ENCODE data around the gene RAF1. TPM values are rescaled to one million over a fixed set of nuclear protein-coding genes. Genes with fewer than 3 reads are reported as not detected.

Gene RAF1
- total and polyA plus RNA-seq, 9 of the 15 experiments (the other 6 are each of a cell fraction or from before 2014, with no cell fraction given), result 28.0 to 183 (median 85.6) TPM

- TF ChIP-seq MYBL2 (IDR thresholded peaks at IDR 0.05; ENCODE audit: low read depth) (no peak), MYBL2 (CRISPR knock-in tag; IDR thresholded peaks at IDR 0.05; ENCODE audit: borderline replicate concordance) (no peak), EZH2 (IDR thresholded peaks at IDR 0.05; ENCODE audit: borderline replicate concordance, low read depth, low read length) (no peak), GABPB1 (CRISPR knock-in tag; IDR thresholded peaks at IDR 0.05) (peak; percentile 76), RAD21 (CRISPR knock-in tag; conservative IDR thresholded peaks at IDR 0.05 in 1 of 2, IDR thresholded peaks at IDR 0.05 in 1 of 2) (no peak), CHD2 (IDR thresholded peaks at IDR 0.05; ENCODE audit: low read depth, low read length) (peak; percentile 52; the same call in 1 of the 2 replicates), U2AF1 (optimal IDR thresholded peaks at IDR 0.05; ENCODE audit: low read depth, low read length) (peak; percentile 5), C11orf30 (IDR thresholded peaks at IDR 0.05; ENCODE audit: low read depth) (0 out of 2 replicates have a peak, but pooled peaks have one; percentile 40), CREBBP (IDR thresholded peaks at IDR 0.05; ENCODE audit: low read depth, low read length) (no peak), HNRNPK (IDR thresholded peaks at IDR 0.05; ENCODE audit: low read depth, low read length, poor library complexity, severe bottlenecking) (peak; percentile 23), TOE1 (IDR thresholded peaks at IDR 0.05; ENCODE audit: borderline replicate concordance) (peak; percentile 82; the same call in 1 of the 2 replicates), TOE1 (CRISPR knock-in tag; IDR thresholded peaks at IDR 0.05; ENCODE audit: borderline replicate concordance, low read depth) (no peak), MAX (CRISPR knock-in tag; IDR thresholded peaks at IDR 0.05) (peak; percentile 71), ZNF277 (CRISPR knock-in tag; IDR thresholded peaks at IDR 0.05; ENCODE audit: borderline replicate concordance) (no peak), MBD2 (IDR thresholded peaks at IDR 0.05; ENCODE audit: borderline replicate concordance, low read depth) (peak; percentile 90), U2AF2 (optimal IDR thresholded peaks at IDR 0.05; ENCODE audit: low read depth, low read length) (no peak), PHF8 (IDR thresholded peaks at IDR 0.05; ENCODE audit: borderline replicate concordance, low read length) (peak; percentile 100), TCF7 (IDR thresholded peaks at IDR 0.05; ENCODE audit: borderline replicate concordance) (no peak), NKRF (IDR thresholded peaks at IDR 0.05; ENCODE audit: borderline replicate concordance) (peak; percentile 34; the same call in 1 of the 2 replicates), ESRRB (CRISPR knock-in tag; IDR thresholded peaks at IDR 0.05; ENCODE audit: borderline replicate concordance) (no peak), NUFIP1 (IDR thresholded peaks at IDR 0.05; ENCODE audit: partially characterized antibody) (no peak), NR2F6 (CRISPR knock-in tag; IDR thresholded peaks at IDR 0.05) (peak; percentile 68; the same call in 1 of the 2 replicates)
These were observed at the start of gene RAF1 (continued) for GRCh38 chr3:12663936-12664908.

All from K562 (cell line).